ENCODE measurements around the gene RBM43. TPM values are rescaled to one million over a fixed set of nuclear protein-coding genes. Genes with fewer than 3 reads are reported as not detected.

Gene RBM43
- total RNA-seq, 6 experiments from 2014 or later: 2.2 to 4.2 (median 3.3) TPM

DNA sequence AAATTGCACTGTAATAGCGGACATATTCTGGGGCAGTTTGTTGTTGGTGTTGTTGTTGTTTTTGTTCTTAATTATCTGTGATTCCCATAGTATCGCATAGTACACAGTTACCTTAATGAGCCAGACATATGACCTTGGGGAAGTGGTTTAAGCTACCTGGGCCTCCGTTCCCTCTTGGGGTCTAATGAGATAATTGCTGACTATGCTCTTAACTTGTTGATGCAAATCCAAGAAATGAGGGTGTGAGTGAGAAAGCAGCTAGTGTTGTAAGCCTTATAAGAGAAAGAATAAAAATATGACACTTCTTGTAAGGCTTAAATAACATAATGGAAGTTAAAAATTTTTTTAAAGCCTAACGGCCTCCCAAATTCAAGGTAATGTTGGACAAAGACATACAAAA, 20.7 kb upstream of the RBM43 start:
- peaks cover 0 to 48% (median 7%) of the 10 kb centered on the region in 4 donors for H3K36me3 ChIP-seq
- H3K27ac ChIP-seq: no peak overlapping the region
- peaks cover 0 to 3% (median under 1%) of the 10 kb centered on the region in 4 donors for H3K4me1 ChIP-seq
- no peaks in the 10 kb centered on the region for H3K27me3 ChIP-seq
- H3K4me3 ChIP-seq: no peak overlapping the region
- no peak for DNase-seq
- 74% methylated on average over 4 of the region's 4 CpGs for WGBS (ENCODE audit: insufficient coverage, low coverage, low lambda C conversion rate, missing lambda C conversion rate)
- H3K9me3 ChIP-seq: no peaks in the 10 kb centered on the region
- TF ChIP-seq, protein P1, sequence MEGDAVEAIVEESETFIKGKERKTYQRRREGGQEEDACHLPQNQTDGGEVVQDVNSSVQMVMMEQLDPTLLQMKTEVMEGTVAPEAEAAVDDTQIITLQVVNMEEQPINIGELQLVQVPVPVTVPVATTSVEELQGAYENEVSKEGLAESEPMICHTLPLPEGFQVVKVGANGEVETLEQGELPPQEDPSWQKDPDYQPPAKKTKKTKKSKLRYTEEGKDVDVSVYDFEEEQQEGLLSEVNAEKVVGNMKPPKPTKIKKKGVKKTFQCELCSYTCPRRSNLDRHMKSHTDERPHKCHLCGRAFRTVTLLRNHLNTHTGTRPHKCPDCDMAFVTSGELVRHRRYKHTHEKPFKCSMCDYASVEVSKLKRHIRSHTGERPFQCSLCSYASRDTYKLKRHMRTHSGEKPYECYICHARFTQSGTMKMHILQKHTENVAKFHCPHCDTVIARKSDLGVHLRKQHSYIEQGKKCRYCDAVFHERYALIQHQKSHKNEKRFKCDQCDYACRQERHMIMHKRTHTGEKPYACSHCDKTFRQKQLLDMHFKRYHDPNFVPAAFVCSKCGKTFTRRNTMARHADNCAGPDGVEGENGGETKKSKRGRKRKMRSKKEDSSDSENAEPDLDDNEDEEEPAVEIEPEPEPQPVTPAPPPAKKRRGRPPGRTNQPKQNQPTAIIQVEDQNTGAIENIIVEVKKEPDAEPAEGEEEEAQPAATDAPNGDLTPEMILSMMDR (IDR thresholded peaks at IDR 0.05): no peak
- TF ChIP-seq POLR2A (IDR thresholded peaks at IDR 0.05): no peak
- intact Hi-C loops (cut with DNase I): no loop called here
- no peak for ATAC-seq

GRCh38 chr2:151280271-151280670, 18.6 kb upstream of the RBM43 start:
- TF ChIP-seq POLR2A (IDR thresholded peaks at IDR 0.05): no peak
- TF ChIP-seq, protein P1 (IDR thresholded peaks at IDR 0.05): no peak
- intact Hi-C loops (cut with DNase I): no loop called here
- no peak for ATAC-seq
- Histone ChIP-seq H3K27ac (no peak overlapping the region), H3K36me3 (peaks cover 0 to 53% (median 7%) of the 10 kb centered on the region in 4 donors), H3K27me3 (no peaks in the 10 kb centered on the region), H3K4me1 (no peaks in the 10 kb centered on the region), H3K9me3 (no peaks in the 10 kb centered on the region), H3K4me3 (no peak overlapping the region)
- WGBS (ENCODE audit: insufficient coverage, low coverage, low lambda C conversion rate, missing lambda C conversion rate): 63% methylated on average over 2 of the region's 4 CpGs
- DNase-seq: no peak

- Histone ChIP-seq H3K9me3 (no peaks in the 10 kb centered on the region), H3K4me3 (no peak overlapping the region), H3K27me3 (no peaks in the 10 kb centered on the region), H3K27ac (no peak overlapping the region), H3K4me1 (no peaks in the 10 kb centered on the region), H3K36me3 (peaks cover 0 to 60% (median 9%) of the 10 kb centered on the region in 4 donors)
- no peak for ATAC-seq
- no peak for DNase-seq
- intact Hi-C loops (cut with DNase I): no loop called here
- whole genome bisulfite sequencing (ENCODE audit: insufficient coverage, low coverage, low lambda C conversion rate, missing lambda C conversion rate): 96% methylated on average over 2 of the region's 2 CpGs
- no peak for TF ChIP-seq POLR2A (IDR thresholded peaks at IDR 0.05)
- TF ChIP-seq, protein P1 (IDR thresholded peaks at IDR 0.05): no peak
Observed at GRCh38 chr2:151278487-151278886, 16.8 kb upstream of the RBM43 start.

GRCh38 chr2:151277067-151277466, 15.4 kb upstream of the RBM43 start:
- TF ChIP-seq, protein P1 (IDR thresholded peaks at IDR 0.05): no peak
- no peak for TF ChIP-seq POLR2A (IDR thresholded peaks at IDR 0.05)
- Histone ChIP-seq H3K9me3 (no peaks in the 10 kb centered on the region), H3K27ac (no peak overlapping the region), H3K4me1 (no peaks in the 10 kb centered on the region), H3K27me3 (no peaks in the 10 kb centered on the region), H3K4me3 (no peak overlapping the region), H3K36me3 (peaks cover 0 to 69% (median 13%) of the 10 kb centered on the region in 4 donors)
- DNase-seq (no peak), ATAC-seq (no peak)
- intact Hi-C loops (cut with DNase I): no loop called here
- 100% methylated on average over 1 of the region's 1 CpG for WGBS (ENCODE audit: insufficient coverage, low coverage, low lambda C conversion rate, missing lambda C conversion rate)

DNA sequence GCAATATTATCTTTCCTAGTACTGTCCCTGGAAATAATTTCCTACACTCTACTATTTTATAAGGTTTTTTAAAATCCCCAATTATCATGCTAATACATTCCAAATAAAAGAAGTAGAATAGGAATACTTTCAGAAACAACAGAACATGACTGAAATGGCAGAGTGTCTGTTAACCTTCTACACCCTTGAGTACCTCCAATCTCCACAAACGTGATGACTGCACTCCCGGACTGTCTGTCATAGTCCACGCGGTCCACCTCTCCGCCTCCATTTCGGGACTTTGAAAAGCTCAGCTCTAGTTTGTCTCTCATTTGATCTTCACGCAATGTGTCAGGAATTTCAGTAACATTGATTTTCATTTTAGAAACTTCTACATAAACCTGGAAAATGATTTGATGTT, 13.6 kb upstream of the RBM43 start:
- no peak for ATAC-seq
- H3K36me3 ChIP-seq: peaks cover 0 to 66% (median 12%) of the 10 kb centered on the region in 4 donors
- no peaks in the 10 kb centered on the region for H3K4me1 ChIP-seq
- H3K9me3 ChIP-seq: no peaks in the 10 kb centered on the region
- no peak overlapping the region for H3K4me3 ChIP-seq
- intact Hi-C loops (cut with DNase I): no loop called here
- no peaks in the 10 kb centered on the region for H3K27me3 ChIP-seq
- WGBS (ENCODE audit: insufficient coverage, low coverage, low lambda C conversion rate, missing lambda C conversion rate): 91% methylated on average over 7 of the region's 7 CpGs
- no peak for DNase-seq
- no peak overlapping the region for H3K27ac ChIP-seq
- TF ChIP-seq POLR2A (IDR thresholded peaks at IDR 0.05): no peak
- TF ChIP-seq, protein P1 (IDR thresholded peaks at IDR 0.05): no peak
